Vagina (tissue), 2 donors: Measurements from ENCODE around the gene SEL1L. TPM values are rescaled to one million over a fixed set of nuclear protein-coding genes. Genes with fewer than 3 reads are reported as not detected.

Source experiments
- DNase-seq, 2 donors: peaks; one replicate each; pipeline ENCODE4 v3.0.0-alpha.2; 2017; ENCODE audit errors: extremely low spot score in 2 of 2
- H3K27ac ChIP-seq: fragments of 200-600 bp; sonication (generic); one replicate; pipeline ENCODE4 v1.5.1; 2019
- H3K27me3 ChIP-seq: fragments of 200-600 bp; sonication (generic); one replicate; pipeline ENCODE4 v1.5.1; 2019
- H3K36me3 ChIP-seq, 2 donors: fragments of 200-600 bp; sonication (generic); one replicate each; pipeline ENCODE4 v1.5.1; 2017 to 2019
- H3K4me1 ChIP-seq: fragments of 200-600 bp; sonication (generic); one replicate; pipeline ENCODE4 v1.5.1; 2019
- H3K4me3 ChIP-seq, 2 donors: fragments of 200-600 bp; sonication (generic); 1 replicate in 1 of 2; 2 replicates in 1 of 2; pipeline ENCODE4 v1.5.1; 2016 to 2019
- H3K9me3 ChIP-seq: fragments of 200-600 bp; sonication (generic); one replicate; pipeline ENCODE4 v1.5.1; 2019
- POLR2A ChIP-seq, 2 donors: fragments of 450-650 bp; IDR thresholded peaks; one replicate each; pipeline ENCODE4 v1.6.1; 2017; ENCODE audit warnings: antibody characterized with exemption in 2 of 2, mild to moderate bottlenecking in 2 of 2, moderate library complexity in 2 of 2
- POLR2AphosphoS5 ChIP-seq, 2 donors: sonication (generic); formaldehyde crosslinking; IDR thresholded peaks; one replicate each; pipeline ENCODE4 v1.9.0; 2017; ENCODE audit warnings: antibody characterized with exemption in 2 of 2, mild to moderate bottlenecking in 2 of 2, low read depth in 1 of 2; ENCODE audit not compliant: insufficient read depth in 1 of 2
- intact Hi-C: fragments of 100-400 bp; cut with DNase I; formaldehyde crosslinking; loops from one replicate; pipeline ENCODE4 v1.15.1; 2023
- total RNA-seq: library from RNA; depleted of rRNA; stranded (reverse); fragments of >200 nt; gene quantifications from one replicate; pipeline ENCODE4 v1.2.3, GENCODE V29; 2016
- TF ChIP-seq, protein P1 (sequence below), 3 experiments: fragments of 450-650 bp in 2 of 3; fragments of 200-600 bp in 1 of 3; sonication (generic) in 1 of 3; IDR thresholded peaks; one replicate each; pipeline ENCODE4 v1.5.1; 2017 to 2019; ENCODE audit warnings: antibody characterized with exemption in 3 of 3, mild to moderate bottlenecking in 2 of 3, moderate library complexity in 2 of 3

The SEL1L gene
- total RNA-seq, 1 donor from 2014 or later = 28.2 TPM

DNA sequence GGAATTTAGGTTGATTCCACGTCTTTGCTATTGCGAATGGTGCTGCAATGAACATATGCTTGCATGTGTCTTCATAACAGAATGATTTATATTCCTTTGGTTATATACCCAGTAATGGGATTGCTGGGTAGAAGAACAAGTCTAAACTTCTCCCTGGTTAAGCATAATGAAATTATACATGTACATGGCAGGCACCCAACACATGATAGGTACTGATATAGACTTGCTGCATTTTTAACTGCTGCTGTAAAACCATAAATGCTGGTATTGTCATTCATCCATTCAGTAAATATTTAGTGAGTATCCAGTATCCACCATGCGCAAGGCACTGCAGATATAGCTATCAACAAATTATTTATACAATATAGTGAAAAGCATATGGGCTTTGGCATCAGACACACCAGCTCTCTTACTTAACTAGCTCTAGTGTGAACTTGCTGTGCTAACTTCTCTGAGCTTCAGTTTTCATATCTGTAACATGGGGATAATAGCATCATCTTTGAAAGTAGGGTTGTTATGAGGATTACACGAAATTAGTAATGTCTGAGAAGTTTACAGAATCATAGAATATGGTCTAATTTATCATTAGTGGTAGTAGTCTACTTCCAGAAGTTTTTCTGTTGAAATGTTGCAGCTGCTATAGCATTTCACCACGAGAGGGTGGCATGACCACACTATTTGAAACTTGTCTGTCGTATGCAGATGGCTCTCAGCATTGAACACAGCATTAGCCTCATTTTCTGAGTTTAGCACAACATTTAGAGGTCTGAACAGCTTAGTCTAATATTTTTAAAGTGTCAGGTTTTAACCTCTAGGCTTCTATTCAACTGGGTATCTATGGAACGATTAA, 32.0 kb upstream of the SEL1L start:
- intact Hi-C loops = no loop called here
- TF ChIP-seq POLR2A (IDR thresholded peaks at IDR 0.05) = no peak
- TF ChIP-seq, protein P1, sequence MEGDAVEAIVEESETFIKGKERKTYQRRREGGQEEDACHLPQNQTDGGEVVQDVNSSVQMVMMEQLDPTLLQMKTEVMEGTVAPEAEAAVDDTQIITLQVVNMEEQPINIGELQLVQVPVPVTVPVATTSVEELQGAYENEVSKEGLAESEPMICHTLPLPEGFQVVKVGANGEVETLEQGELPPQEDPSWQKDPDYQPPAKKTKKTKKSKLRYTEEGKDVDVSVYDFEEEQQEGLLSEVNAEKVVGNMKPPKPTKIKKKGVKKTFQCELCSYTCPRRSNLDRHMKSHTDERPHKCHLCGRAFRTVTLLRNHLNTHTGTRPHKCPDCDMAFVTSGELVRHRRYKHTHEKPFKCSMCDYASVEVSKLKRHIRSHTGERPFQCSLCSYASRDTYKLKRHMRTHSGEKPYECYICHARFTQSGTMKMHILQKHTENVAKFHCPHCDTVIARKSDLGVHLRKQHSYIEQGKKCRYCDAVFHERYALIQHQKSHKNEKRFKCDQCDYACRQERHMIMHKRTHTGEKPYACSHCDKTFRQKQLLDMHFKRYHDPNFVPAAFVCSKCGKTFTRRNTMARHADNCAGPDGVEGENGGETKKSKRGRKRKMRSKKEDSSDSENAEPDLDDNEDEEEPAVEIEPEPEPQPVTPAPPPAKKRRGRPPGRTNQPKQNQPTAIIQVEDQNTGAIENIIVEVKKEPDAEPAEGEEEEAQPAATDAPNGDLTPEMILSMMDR (IDR thresholded peaks at IDR 0.05) = peak in 1 of 3 experiments; percentile 9

DNA sequence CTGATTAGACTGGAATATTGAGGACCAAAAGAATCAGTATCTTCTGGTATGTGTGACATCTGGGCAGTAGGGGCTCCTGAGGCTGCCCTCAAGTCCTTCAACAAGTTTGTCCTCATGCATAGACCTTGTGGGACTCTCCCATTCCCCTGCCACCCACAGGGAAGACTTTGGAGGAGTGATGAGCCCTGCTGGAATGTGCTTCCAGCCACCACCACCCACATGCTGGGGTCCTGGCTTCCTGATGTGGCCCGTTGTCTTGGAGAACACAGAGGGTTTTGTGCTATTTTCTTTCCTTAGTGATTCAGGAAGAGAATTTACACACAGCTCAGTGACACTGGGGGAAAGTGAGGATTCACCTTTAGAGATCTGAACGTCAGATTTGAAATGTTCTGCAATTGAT, 29.2 kb upstream of the SEL1L start:
- H3K27ac ChIP-seq = no peak overlapping the region
- intact Hi-C loops = no loop called here
- no peak for DNase-seq
- no peak overlapping the region for H3K4me3 ChIP-seq
- H3K9me3 ChIP-seq = no peaks in the 10 kb centered on the region
- H3K4me1 ChIP-seq = no peaks in the 10 kb centered on the region
- no peaks in the 10 kb centered on the region for H3K36me3 ChIP-seq
- H3K27me3 ChIP-seq = no peaks in the 10 kb centered on the region
- TF ChIP-seq, protein P1 (IDR thresholded peaks at IDR 0.05) = no peak
- TF ChIP-seq POLR2AphosphoS5 (IDR thresholded peaks at IDR 0.05; ENCODE audit: insufficient read depth in 1 of 2, low read depth in 1 of 2) (no peak), POLR2A (IDR thresholded peaks at IDR 0.05) (no peak)

More for the DNA sequence above, 32.0 kb upstream of the SEL1L start:
- Histone ChIP-seq H3K9me3 (no peaks in the 10 kb centered on the region), H3K36me3 (no peaks in the 10 kb centered on the region), H3K4me1 (no peaks in the 10 kb centered on the region), H3K27me3 (no peaks in the 10 kb centered on the region), H3K27ac (no peak overlapping the region), H3K4me3 (no peak overlapping the region)
- no peak for DNase-seq

DNA sequence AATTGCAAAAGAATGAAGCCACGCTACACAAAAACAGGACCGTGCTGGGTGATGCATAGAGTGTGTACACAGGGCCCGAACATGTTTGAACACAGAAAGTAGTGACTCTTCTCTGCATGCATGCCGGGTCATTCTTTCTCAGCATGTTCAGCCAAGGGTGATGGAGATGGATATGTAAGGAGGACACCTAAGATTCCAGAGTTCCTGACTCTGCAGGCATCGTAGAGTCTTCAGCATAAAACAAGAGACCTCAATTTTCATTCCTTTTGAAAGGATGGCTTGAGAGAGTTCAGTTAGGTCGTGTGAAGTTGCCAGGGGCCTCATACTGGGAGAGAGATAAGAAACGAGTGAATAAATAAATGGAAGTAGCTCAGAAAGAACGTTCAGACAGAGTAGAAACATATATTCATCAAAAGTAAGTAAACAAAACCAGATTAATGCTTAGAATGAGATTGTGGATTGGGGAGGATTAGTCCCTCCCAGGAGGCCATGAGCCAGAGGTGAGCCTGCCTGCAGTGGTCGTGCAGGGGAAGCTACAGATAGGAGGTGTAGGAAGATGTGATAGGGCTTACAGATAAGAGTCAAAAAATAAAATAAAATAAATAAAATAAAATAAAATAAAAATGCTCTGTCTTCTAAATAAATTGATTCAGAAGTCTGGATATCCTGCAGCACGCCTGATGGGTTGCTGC, 27.6 kb upstream of the SEL1L start:
- DNase-seq = no peak
- no peaks in the 10 kb centered on the region for H3K9me3 ChIP-seq
- intact Hi-C loops = no loop called here
- no peaks in the 10 kb centered on the region for H3K36me3 ChIP-seq
- H3K27me3 ChIP-seq = no peaks in the 10 kb centered on the region
- H3K4me1 ChIP-seq = no peaks in the 10 kb centered on the region
- no peak for TF ChIP-seq POLR2AphosphoS5 (IDR thresholded peaks at IDR 0.05; ENCODE audit: insufficient read depth in 1 of 2, low read depth in 1 of 2)
- TF ChIP-seq, protein P1 (IDR thresholded peaks at IDR 0.05) = no peak
- no peak overlapping the region for H3K27ac ChIP-seq
- no peak overlapping the region for H3K4me3 ChIP-seq

DNA sequence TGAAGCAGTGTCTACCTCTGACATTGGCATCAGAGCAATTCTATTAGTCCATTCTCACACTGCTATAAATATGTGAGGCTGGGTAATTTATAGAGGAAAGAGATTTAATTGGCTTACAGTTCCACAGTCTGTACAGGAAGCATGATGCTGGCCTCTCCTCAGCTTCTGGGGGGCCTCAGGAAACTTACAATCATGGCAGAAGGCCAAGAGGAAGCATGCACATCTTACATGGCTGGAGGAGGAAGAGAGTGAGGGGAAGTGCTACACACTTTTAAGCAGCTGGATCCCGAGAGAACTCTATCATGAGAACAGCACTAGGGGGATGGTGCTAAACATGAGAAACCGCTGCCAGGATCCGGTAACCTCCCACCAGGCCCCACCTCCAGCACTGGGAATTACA, 25.7 kb upstream of the SEL1L start:
- Histone ChIP-seq H3K4me1 (no peaks in the 10 kb centered on the region), H3K36me3 (no peaks in the 10 kb centered on the region), H3K27ac (no peak overlapping the region), H3K4me3 (no peak overlapping the region), H3K27me3 (no peaks in the 10 kb centered on the region), H3K9me3 (no peaks in the 10 kb centered on the region)
- no peak for TF ChIP-seq POLR2AphosphoS5 (IDR thresholded peaks at IDR 0.05; ENCODE audit: insufficient read depth in 1 of 2, low read depth in 1 of 2)
- no peak for TF ChIP-seq POLR2A (IDR thresholded peaks at IDR 0.05)
- no peak for DNase-seq
- intact Hi-C loops = no loop called here

DNA sequence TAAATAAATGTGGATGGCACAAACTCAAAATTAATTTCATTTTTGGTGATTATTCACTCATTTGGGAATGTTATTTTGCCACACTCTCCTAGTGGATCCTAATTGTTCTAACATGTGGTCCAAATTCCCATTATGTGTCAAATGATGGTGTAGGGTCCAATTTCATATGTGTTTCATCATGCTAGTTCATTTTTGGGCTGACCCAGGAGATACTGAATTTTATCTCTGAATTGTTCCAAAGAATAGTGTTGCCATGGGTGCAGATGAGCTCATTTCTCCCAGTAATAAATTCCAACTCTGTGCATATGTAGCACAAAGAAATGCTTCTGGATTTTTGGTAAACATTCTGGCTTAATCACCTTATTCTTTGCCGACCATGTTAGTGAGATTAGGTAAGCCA, 23.5 kb upstream of the SEL1L start:
- no peak overlapping the region for H3K4me3 ChIP-seq
- H3K27me3 ChIP-seq = no peaks in the 10 kb centered on the region
- TF ChIP-seq POLR2AphosphoS5 (IDR thresholded peaks at IDR 0.05; ENCODE audit: insufficient read depth in 1 of 2, low read depth in 1 of 2) = no peak
- TF ChIP-seq POLR2A (IDR thresholded peaks at IDR 0.05) = no peak
- TF ChIP-seq, protein P1 (IDR thresholded peaks at IDR 0.05) = no peak
- H3K9me3 ChIP-seq = no peaks in the 10 kb centered on the region
- DNase-seq = no peak
- no peak overlapping the region for H3K27ac ChIP-seq
- intact Hi-C loops = no loop called here
- H3K4me1 ChIP-seq = no peaks in the 10 kb centered on the region
- no peaks in the 10 kb centered on the region for H3K36me3 ChIP-seq
